H1 (cell line): ENCODE results near the gene SLC4A9.

ENCODE experiments used
- ATF2 ChIP-seq: IDR thresholded peaks from 2 replicates; pipeline ENCODE4 v1.6.1; 2012; ENCODE audit warnings: low read length, inconsistent platforms
- CREB1 ChIP-seq: IDR thresholded peaks from 2 replicates; pipeline ENCODE4 v1.6.1; 2012; ENCODE audit warnings: inconsistent platforms
- CTCF ChIP-seq, 3 experiments: IDR thresholded peaks; 1 replicate in 2 of 3; 2 replicates in 1 of 3; pipeline versions ENCODE4 v1.5.1 to v1.6.1; 2011; ENCODE audit warnings: low read length in 3 of 3, mild to moderate bottlenecking in 3 of 3, inconsistent platforms in 2 of 3, low read depth in 1 of 3, moderate library complexity in 1 of 3; ENCODE audit not compliant: insufficient read depth in 1 of 3; ENCODE audit errors: control extremely low read depth in 1 of 3
- EP300 ChIP-seq, 2 experiments: IDR thresholded peaks; 1 replicate in 1 of 2; 2 replicates in 1 of 2; pipeline ENCODE4 v1.6.1; 2011 to 2012; ENCODE audit warnings: low read depth in 2 of 2, low read length in 2 of 2, mild to moderate bottlenecking in 2 of 2, borderline replicate concordance in 1 of 2, inconsistent platforms in 1 of 2, moderate library complexity in 1 of 2
- EZH2 ChIP-seq: fragments of 200-600 bp; sonication (generic); IDR thresholded peaks from 2 replicates; pipeline ENCODE4 v1.7.1; 2012; ENCODE audit warnings: low read depth, mild to moderate bottlenecking, moderate library complexity, low read length, inconsistent platforms; ENCODE audit not compliant: severe bottlenecking
- MAX ChIP-seq: IDR thresholded peaks from 2 replicates; pipeline ENCODE4 v1.6.1; 2012; ENCODE audit warnings: inconsistent platforms
- POLR2AphosphoS5 ChIP-seq: IDR thresholded peaks from 2 replicates; pipeline ENCODE4 v1.6.1; 2011; ENCODE audit warnings: low read depth, low read length
- TBP ChIP-seq: IDR thresholded peaks from 2 replicates; pipeline ENCODE4 v1.6.1; 2011; ENCODE audit warnings: low read depth, low read length, improper control_type of control experiment
- TCF12 ChIP-seq: IDR thresholded peaks from 2 replicates; pipeline ENCODE4 v1.6.1; 2011; ENCODE audit warnings: low read depth, mild to moderate bottlenecking, low read length

GRCh38 chr5:140311011-140311467 lies 49.0 kb upstream of the SLC4A9 start:
- TF ChIP-seq POLR2AphosphoS5 (no peak), MAX (no peak), TBP (no peak), TCF12 (no peak), ATF2 (no peak), CTCF (IDR thresholded peaks at IDR 0.05; ENCODE audit: control extremely low read depth in 1 of 3, insufficient read depth in 1 of 3, low read depth in 1 of 3, low read length in 3 of 3) (no peak), EZH2 (no peak), CREB1 (no peak), EP300 (IDR thresholded peaks at IDR 0.05; ENCODE audit: borderline replicate concordance in 1 of 2, low read depth in 2 of 2, low read length in 2 of 2) (no peak)
